Measurements from ENCODE around the gene SMC4.

- TF ChIP-seq CTCF (IDR thresholded peaks at IDR 0.05): no peak
- TF ChIP-seq EP300 (IDR thresholded peaks at IDR 0.05): no peak
These were observed 64.9 kb downstream of the SMC4 start for GRCh38 chr3:160464321-160464720.

Data from ovary (tissue), 3 donors.